Uterus (tissue), 4 donors: Measurements from ENCODE around the gene FAM151B. TPM values are rescaled to one million over a fixed set of nuclear protein-coding genes. Genes with fewer than 3 reads are reported as not detected.
"Not testable (repeated sequence)": the region's sequence is repeated elsewhere in the genome, so short reads cannot be mapped to it uniquely, and the experiment has no call there.

Experiments used
- DNase-seq, 2 donors: peaks; one replicate each; pipeline ENCODE4 v3.0.0-alpha.2; 2019 to 2020
- H3K27ac ChIP-seq, 2 donors: fragments of 200-600 bp; sonication (generic); 1 replicate in 1 of 2; 2 replicates in 1 of 2; pipeline ENCODE4 v1.5.1; 2016 to 2018
- H3K27me3 ChIP-seq, 2 donors: fragments of 200-600 bp; sonication (generic); one replicate each; pipeline ENCODE4 v1.5.1; 2018 to 2019; ENCODE audit warnings: control low read depth in 1 of 2
- H3K36me3 ChIP-seq, 2 donors: fragments of 200-600 bp; sonication (generic); one replicate each; pipeline ENCODE4 v1.5.1; 2019; ENCODE audit warnings: control low read depth in 1 of 2
- H3K4me1 ChIP-seq, 2 donors: fragments of 200-600 bp; sonication (generic); one replicate each; pipeline ENCODE4 v1.5.1; 2018 to 2019; ENCODE audit warnings: control low read depth in 1 of 2
- H3K4me3 ChIP-seq, 2 donors: fragments of 200-600 bp; sonication (generic); 1 replicate in 1 of 2; 2 replicates in 1 of 2; pipeline ENCODE4 v1.5.1; 2018 to 2019; ENCODE audit warnings: mild to moderate bottlenecking in 1 of 2
- H3K9me3 ChIP-seq, 2 donors: fragments of 200-600 bp; sonication (generic); one replicate each; pipeline ENCODE4 v1.5.1; 2019; ENCODE audit warnings: control low read depth in 1 of 2
- POLR2A ChIP-seq, 2 donors: fragments of 450-650 bp; IDR thresholded peaks; one replicate each; pipeline ENCODE4 v1.6.1; 2016; ENCODE audit warnings: antibody characterized with exemption in 2 of 2, mild to moderate bottlenecking in 1 of 2, moderate library complexity in 1 of 2
- intact Hi-C: fragments of 100-400 bp; cut with DNase I; formaldehyde crosslinking; loops from one replicate; pipeline ENCODE4 v1.15.1; 2023; ENCODE audit warnings: low total_unique reads
- total RNA-seq, 4 donors: library from RNA; depleted of rRNA in 3 of 4; stranded (reverse); fragments of >200 nt in 3 of 4; gene quantifications; one replicate each; pipeline versions ENCODE4 v1.1.0 to v1.2.4, GENCODE V29; 2014 to 2023
- TF ChIP-seq, protein P1 (sequence below), 4 experiments: fragments of 200-600 bp in 2 of 4; fragments of 450-650 bp in 2 of 4; sonication (generic) in 2 of 4; IDR thresholded peaks; one replicate each; pipeline ENCODE4 v1.5.1; 2016 to 2019; ENCODE audit warnings: antibody characterized with exemption in 4 of 4, mild to moderate bottlenecking in 2 of 4, moderate library complexity in 1 of 4
- donor health status: DM: yes; HTN: yes; CAD: no.

FAM151B gene
- total RNA-seq, 4 donors from 2014 or later: 0.26 to 17.6 (median 3.8) TPM

DNA sequence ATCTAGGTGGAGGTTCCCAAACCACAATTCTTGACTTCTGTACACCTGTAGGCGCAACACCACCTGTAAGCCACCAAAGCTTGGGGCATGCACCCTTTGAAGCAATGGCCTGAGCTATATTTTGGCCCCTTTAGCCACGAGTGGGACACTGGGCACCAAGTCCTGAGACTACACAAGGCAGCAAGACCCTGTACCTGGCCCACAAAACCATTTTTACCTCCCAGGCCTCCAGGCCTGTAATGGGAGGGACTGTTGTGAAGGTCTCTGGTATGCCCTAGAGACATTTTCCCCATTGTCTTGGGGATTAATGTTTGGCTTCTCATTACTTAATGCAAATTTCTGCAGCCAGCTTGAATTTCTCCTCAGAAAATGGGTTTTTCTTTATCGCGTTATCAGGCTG, 24.6 kb upstream of the FAM151B start:
- DNase-seq: no peak
- Histone ChIP-seq H3K27ac (no peak overlapping the region), H3K9me3 (peaks cover 0 to 12% of the 10 kb centered on the region in 2 donors), H3K4me3 (no peak overlapping the region), H3K36me3 (no peaks in the 10 kb centered on the region), H3K4me1 (no peaks in the 10 kb centered on the region), H3K27me3 (no peaks in the 10 kb centered on the region)
- intact Hi-C loops: no loop called here
- TF ChIP-seq POLR2A (IDR thresholded peaks at IDR 0.05): no peak
- TF ChIP-seq, protein P1, sequence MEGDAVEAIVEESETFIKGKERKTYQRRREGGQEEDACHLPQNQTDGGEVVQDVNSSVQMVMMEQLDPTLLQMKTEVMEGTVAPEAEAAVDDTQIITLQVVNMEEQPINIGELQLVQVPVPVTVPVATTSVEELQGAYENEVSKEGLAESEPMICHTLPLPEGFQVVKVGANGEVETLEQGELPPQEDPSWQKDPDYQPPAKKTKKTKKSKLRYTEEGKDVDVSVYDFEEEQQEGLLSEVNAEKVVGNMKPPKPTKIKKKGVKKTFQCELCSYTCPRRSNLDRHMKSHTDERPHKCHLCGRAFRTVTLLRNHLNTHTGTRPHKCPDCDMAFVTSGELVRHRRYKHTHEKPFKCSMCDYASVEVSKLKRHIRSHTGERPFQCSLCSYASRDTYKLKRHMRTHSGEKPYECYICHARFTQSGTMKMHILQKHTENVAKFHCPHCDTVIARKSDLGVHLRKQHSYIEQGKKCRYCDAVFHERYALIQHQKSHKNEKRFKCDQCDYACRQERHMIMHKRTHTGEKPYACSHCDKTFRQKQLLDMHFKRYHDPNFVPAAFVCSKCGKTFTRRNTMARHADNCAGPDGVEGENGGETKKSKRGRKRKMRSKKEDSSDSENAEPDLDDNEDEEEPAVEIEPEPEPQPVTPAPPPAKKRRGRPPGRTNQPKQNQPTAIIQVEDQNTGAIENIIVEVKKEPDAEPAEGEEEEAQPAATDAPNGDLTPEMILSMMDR (IDR thresholded peaks at IDR 0.05): no peak

DNA sequence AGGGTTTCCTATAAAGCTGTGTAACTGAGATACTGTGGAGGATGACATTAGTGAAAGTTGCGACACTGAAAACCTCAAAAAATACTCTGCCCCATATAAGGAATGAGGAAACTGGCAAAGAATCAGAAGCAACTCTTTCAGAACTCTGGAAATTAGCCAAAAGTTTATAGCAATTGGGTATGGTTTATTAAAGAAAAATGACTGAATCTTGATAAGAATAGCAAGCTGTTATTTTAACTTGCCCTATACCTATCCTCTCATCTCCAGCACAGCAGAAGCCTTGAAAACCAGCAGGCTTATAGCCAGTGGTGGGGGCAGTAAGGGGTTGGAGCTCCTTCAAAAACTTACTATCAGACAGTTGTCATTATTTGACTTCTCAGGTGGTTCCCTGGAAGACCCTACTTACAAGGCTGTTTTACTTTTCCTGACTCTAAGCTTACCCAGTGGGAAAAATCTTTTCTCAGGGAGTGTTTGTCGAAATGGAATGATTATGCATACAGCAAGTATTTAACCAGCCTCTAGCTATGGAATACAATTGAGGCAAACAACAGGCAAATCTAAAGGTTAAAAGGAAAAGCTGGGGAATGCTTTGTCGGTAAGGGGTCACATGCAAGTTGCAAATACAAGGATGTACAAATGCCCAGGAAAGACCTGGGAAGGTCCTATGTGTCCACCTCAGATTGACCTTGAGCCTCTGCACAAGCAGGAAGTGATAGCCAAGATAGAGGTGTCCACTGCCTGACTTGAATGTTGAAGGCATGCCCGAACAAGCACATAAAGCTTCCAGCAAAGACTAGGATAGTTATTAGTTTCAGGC, 21.0 kb upstream of the FAM151B start:
- intact Hi-C loops: no loop called here

DNA sequence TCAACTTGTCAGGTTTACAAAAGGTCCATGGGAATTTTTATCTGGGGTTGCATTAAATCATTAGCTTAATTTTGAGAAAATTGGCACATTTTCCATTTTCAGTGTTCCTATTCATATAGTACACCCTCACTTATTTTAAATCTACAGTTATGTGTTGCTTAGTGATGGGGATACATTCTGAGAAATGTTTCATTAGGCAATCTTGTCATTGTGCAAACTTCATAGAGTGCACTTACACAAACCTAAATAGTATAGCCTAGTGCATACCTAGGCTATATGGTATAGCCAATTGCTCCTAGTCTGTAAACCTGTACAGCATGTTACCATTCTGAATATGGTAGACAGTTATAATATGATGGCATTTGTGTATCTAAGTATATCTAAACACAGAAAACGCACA, 19.8 kb upstream of the FAM151B start:
- TF ChIP-seq, protein P1 (IDR thresholded peaks at IDR 0.05): no peak
- TF ChIP-seq POLR2A (IDR thresholded peaks at IDR 0.05): no peak
- no peak for DNase-seq
- intact Hi-C loops: no loop called here
- no peaks in the 10 kb centered on the region for H3K4me1 ChIP-seq
- no peak overlapping the region for H3K4me3 ChIP-seq
- H3K9me3 ChIP-seq: peaks cover 0 to 14% of the 10 kb centered on the region in 2 donors
- H3K27ac ChIP-seq: no peak overlapping the region
- no peaks in the 10 kb centered on the region for H3K27me3 ChIP-seq
- H3K36me3 ChIP-seq: no peaks in the 10 kb centered on the region

More for the DNA sequence above, 21.0 kb upstream of the FAM151B start:
- H3K27me3 ChIP-seq: no peaks in the 10 kb centered on the region
- H3K9me3 ChIP-seq: peaks cover 0 to 18% of the 10 kb centered on the region in 2 donors
- no peaks in the 10 kb centered on the region for H3K36me3 ChIP-seq
- no peak overlapping the region for H3K27ac ChIP-seq
- no peak overlapping the region for H3K4me3 ChIP-seq
- no peaks in the 10 kb centered on the region for H3K4me1 ChIP-seq
- DNase-seq: no peak
- TF ChIP-seq POLR2A (IDR thresholded peaks at IDR 0.05): no peak
- TF ChIP-seq, protein P1 (IDR thresholded peaks at IDR 0.05): no peak

DNA sequence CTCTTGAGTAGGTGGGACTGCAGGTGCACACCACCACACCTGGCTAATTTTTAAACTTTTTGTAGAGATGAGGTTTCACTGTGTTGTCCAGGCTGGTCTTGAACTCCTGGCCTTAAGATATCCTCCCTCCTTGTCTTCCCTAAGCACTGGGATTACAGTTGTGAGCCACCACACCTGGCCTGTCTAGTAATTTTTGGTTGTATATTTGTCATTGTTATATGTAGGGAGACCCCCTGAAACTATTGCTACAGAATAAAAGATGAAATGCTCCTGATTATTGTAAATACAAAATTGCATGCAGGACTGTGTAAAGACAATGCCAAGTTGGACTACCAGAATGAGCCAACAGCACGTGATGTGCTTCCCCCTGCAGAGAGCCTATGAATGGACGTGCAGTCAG, 17.3 kb upstream of the FAM151B start:
- H3K4me1 ChIP-seq, intact Hi-C loops, H3K27me3 ChIP-seq, H3K27ac ChIP-seq, DNase-seq, H3K36me3 ChIP-seq, H3K9me3 ChIP-seq, H3K4me3 ChIP-seq: not testable (repeated sequence)

DNA sequence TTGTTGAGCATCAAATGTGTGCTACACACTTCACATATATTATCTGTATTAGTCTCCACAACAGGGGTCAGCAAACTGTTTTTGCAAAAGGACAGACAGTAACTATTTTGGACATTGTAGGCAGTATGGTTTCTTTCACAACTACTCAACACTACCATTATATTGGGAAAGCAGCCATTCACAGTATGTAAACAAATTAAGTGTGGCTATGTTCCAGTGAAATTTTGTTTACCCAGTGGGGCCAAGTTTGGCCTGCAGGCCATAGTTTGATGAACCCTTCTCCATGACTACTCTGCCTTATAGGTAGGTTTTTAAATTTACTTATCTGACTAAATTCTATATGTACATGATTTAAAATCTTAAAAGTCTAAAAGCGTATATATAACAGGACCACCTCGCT, 13.0 kb upstream of the FAM151B start:
- no peak for DNase-seq
- H3K27me3 ChIP-seq: no peaks in the 10 kb centered on the region
- intact Hi-C loops: no loop called here
- no peak overlapping the region for H3K27ac ChIP-seq
- peaks cover 0 to 9% of the 10 kb centered on the region in 2 donors for H3K9me3 ChIP-seq
- TF ChIP-seq POLR2A (IDR thresholded peaks at IDR 0.05): no peak
- TF ChIP-seq, protein P1 (IDR thresholded peaks at IDR 0.05): no peak
- H3K4me1 ChIP-seq: no peaks in the 10 kb centered on the region
- no peaks in the 10 kb centered on the region for H3K36me3 ChIP-seq
- no peak overlapping the region for H3K4me3 ChIP-seq
